HUES64 (cell line): Measurements from ENCODE around the gene TCL1A.

Source experiments
- H3K27ac ChIP-seq: 2 replicates; pipeline ENCODE4 v1.7.0; 2013; ENCODE audit warnings: low read depth, low read length, inconsistent platforms
- H3K27me3 ChIP-seq: 2 replicates; pipeline ENCODE4 v1.6.1; 2013; ENCODE audit warnings: mild to moderate bottlenecking, low read length; ENCODE audit not compliant: insufficient read depth
- H3K36me3 ChIP-seq: 2 replicates; pipeline ENCODE4 v1.6.1; 2013; ENCODE audit warnings: mild to moderate bottlenecking, low read length; ENCODE audit not compliant: insufficient read depth
- H3K4me1 ChIP-seq: 2 replicates; pipeline ENCODE4 v1.6.1; 2013; ENCODE audit warnings: mild to moderate bottlenecking, low read length, moderate library complexity; ENCODE audit not compliant: insufficient read depth
- H3K4me3 ChIP-seq: 2 replicates; pipeline ENCODE4 v1.5.1; 2013; ENCODE audit warnings: mild to moderate bottlenecking, low read length, moderate library complexity
- H3K9ac ChIP-seq: 2 replicates; pipeline ENCODE4 v1.6.1; 2013; ENCODE audit warnings: mild to moderate bottlenecking, low read depth, low read length
- H3K9me3 ChIP-seq: 2 replicates; pipeline ENCODE4 v1.6.1; 2013; ENCODE audit warnings: low read depth, low read length; ENCODE audit not compliant: insufficient read depth
- WGBS: fragments of 150-250, 120-280 bp; methylation state at CpG from one replicate; pipeline ENCODE4 v1.1.7; 2013; ENCODE audit warnings: missing lambda C conversion rate; 5-methylcytosine and 5-hydroxymethylcytosine counted together

The TCL1A gene

GRCh38 chr14:95703805-95704204 is 10.1 kb downstream of the TCL1A start:
- 85% methylated on average over 1 of the region's 3 CpGs for WGBS
- H3K9me3 ChIP-seq, result no peaks in the 10 kb centered on the region
- H3K4me1 ChIP-seq, result peaks cover 44% of the 10 kb centered on the region
- H3K4me3 ChIP-seq, result no peak overlapping the region
- peaks cover 67% of the 10 kb centered on the region for H3K27me3 ChIP-seq
- H3K9ac ChIP-seq, result no peak overlapping the region
- H3K27ac ChIP-seq, result no peak overlapping the region
- no peaks in the 10 kb centered on the region for H3K36me3 ChIP-seq

DNA sequence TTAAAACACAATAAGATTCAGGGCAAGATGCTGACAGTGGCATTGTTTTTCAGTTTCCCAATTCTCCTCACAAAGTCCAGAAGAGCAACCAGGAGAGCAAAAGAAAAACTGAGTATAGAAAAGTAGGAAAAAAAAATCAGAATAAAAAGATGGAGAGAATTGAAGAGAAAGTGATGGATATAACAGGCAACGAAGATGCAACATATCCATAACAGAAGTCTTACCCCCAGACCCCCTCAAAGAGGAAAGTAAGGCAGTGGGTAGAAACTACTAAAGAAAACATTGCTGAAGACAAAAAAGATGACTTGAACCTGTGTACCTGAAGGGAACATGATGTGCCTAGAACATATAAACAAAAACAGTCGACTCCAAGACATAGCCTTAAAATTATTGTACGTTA is 10.6 kb downstream of the TCL1A start:
- peaks cover 70% of the 10 kb centered on the region for H3K27me3 ChIP-seq
- no peak overlapping the region for H3K4me3 ChIP-seq
- H3K9ac ChIP-seq, result no peak overlapping the region
- H3K36me3 ChIP-seq, result no peaks in the 10 kb centered on the region
- WGBS, result no CpG with 5 or more reads among the region's 3 CpGs
- peaks cover 40% of the 10 kb centered on the region for H3K4me1 ChIP-seq
- H3K27ac ChIP-seq, result no peak overlapping the region
- H3K9me3 ChIP-seq, result no peaks in the 10 kb centered on the region

GRCh38 chr14:95701846-95702221 is 12.1 kb downstream of the TCL1A start:
- Histone ChIP-seq H3K36me3 (no peaks in the 10 kb centered on the region), H3K9me3 (no peaks in the 10 kb centered on the region), H3K27me3 (peaks cover 85% of the 10 kb centered on the region), H3K4me3 (no peak overlapping the region), H3K27ac (no peak overlapping the region), H3K9ac (no peak overlapping the region), H3K4me1 (peaks cover 40% of the 10 kb centered on the region)
- 35% methylated on average over 4 of the region's 4 CpGs for WGBS

DNA sequence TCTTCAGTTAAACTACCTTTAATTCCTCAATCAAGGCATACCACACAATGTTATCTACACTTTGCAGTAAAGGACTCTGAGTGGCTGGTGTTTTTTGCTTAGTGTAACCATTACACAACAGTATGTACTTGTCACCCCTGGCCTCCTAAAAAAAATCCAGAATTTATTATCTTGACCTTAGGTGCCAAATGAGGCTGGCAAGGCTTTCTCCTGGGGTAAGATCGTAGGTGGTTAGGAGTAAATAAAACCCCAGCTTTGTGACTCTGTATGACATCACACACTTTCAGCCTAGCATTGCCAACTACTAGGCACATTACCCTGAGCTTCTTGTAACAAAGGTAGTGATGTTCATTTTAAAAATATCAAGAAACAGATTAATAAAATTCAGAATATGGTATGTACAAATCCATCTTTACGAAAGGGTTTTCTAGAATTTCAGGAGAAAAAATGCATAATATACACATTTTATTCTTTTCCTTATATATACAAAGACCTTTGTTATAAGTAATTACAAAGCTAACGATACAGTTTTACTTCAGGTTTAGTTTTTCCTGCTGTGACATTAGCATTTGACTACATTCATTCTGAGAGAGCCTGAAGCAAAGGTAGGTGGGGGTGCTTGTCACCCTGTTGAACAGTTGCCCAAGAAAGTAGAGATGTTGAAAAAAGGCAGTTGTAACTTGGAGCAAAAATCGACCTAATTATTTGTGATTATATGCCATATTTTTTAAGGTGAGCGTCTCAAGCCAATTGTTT is 13.5 kb downstream of the TCL1A start:
- H3K36me3 ChIP-seq, result no peaks in the 10 kb centered on the region
- no peak overlapping the region for H3K9ac ChIP-seq
- H3K27ac ChIP-seq, result no peak overlapping the region; the same call in 1 of the 2 replicates
- peaks cover 90% of the 10 kb centered on the region for H3K27me3 ChIP-seq
- H3K4me3 ChIP-seq, result no peak overlapping the region
- peaks cover 40% of the 10 kb centered on the region for H3K4me1 ChIP-seq
- no peaks in the 10 kb centered on the region for H3K9me3 ChIP-seq
- 16% methylated on average over 3 of the region's 5 CpGs for WGBS

- peaks cover 80% of the 10 kb centered on the region for H3K27me3 ChIP-seq
- H3K27ac ChIP-seq, result no peak overlapping the region
- 43% methylated on average over 5 of the region's 5 CpGs for WGBS
- no peaks in the 10 kb centered on the region for H3K9me3 ChIP-seq
- peaks cover 40% of the 10 kb centered on the region for H3K4me1 ChIP-seq
- no peak overlapping the region for H3K4me3 ChIP-seq
- no peak overlapping the region for H3K9ac ChIP-seq
- no peaks in the 10 kb centered on the region for H3K36me3 ChIP-seq
These were observed 14.5 kb downstream of the TCL1A start for GRCh38 chr14:95699412-95699811.

- Histone ChIP-seq H3K4me3 (no peak overlapping the region), H3K9me3 (no peaks in the 10 kb centered on the region), H3K27ac (no peak overlapping the region), H3K4me1 (peaks cover 35% of the 10 kb centered on the region), H3K27me3 (peaks cover 69% of the 10 kb centered on the region), H3K9ac (no peak overlapping the region), H3K36me3 (no peaks in the 10 kb centered on the region)
These were observed 15.6 kb downstream of the TCL1A start for GRCh38 chr14:95698287-95698686.

DNA sequence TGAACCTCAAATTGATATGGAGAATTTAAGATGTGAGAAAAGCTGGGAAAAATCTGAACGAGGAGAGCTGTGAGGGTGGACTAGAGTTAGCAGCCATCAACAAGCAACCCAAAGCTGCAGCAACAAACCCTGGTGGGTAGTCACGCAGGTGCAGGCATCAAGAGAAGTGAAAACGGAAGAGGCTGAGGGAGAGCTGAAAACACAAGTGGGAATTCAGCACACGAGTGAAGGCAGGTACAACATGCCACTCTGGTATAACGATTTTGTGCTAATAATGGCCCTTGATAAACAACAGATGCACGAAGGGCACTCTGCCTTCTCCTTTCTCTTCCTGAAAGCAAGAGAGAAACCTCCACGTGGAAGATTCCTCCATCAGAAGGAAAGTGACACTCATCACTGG is 16.2 kb downstream of the TCL1A start:
- H3K4me3 ChIP-seq, result no peak overlapping the region
- H3K9ac ChIP-seq, result no peak overlapping the region
- peaks cover 63% of the 10 kb centered on the region for H3K27me3 ChIP-seq
- no peaks in the 10 kb centered on the region for H3K9me3 ChIP-seq
- 76% methylated on average over 7 of the region's 7 CpGs for WGBS
- no peaks in the 10 kb centered on the region for H3K36me3 ChIP-seq
- H3K27ac ChIP-seq, result no peak overlapping the region
- H3K4me1 ChIP-seq, result peaks cover 38% of the 10 kb centered on the region

GRCh38 chr14:95696741-95697140 is 17.2 kb downstream of the TCL1A start:
- no peak overlapping the region for H3K4me3 ChIP-seq
- H3K27me3 ChIP-seq, result peaks cover 53% of the 10 kb centered on the region
- peaks cover 30% of the 10 kb centered on the region for H3K4me1 ChIP-seq
- H3K36me3 ChIP-seq, result no peaks in the 10 kb centered on the region
- no peak overlapping the region for H3K27ac ChIP-seq
- no peak overlapping the region for H3K9ac ChIP-seq
- no peaks in the 10 kb centered on the region for H3K9me3 ChIP-seq
- 85% methylated on average over 15 of the region's 15 CpGs for WGBS

- Histone ChIP-seq H3K4me3 (no peak overlapping the region), H3K27me3 (peaks cover 48% of the 10 kb centered on the region), H3K36me3 (no peaks in the 10 kb centered on the region), H3K4me1 (peaks cover 25% of the 10 kb centered on the region), H3K9me3 (no peaks in the 10 kb centered on the region), H3K27ac (no peak overlapping the region), H3K9ac (no peak overlapping the region)
- 94% methylated on average over 5 of the region's 5 CpGs for WGBS
These were observed 18.0 kb downstream of the TCL1A start for GRCh38 chr14:95695913-95696312.

GRCh38 chr14:95695051-95695450 is 18.9 kb downstream of the TCL1A start:
- 76% methylated on average over 5 of the region's 5 CpGs for WGBS
- Histone ChIP-seq H3K9me3 (no peaks in the 10 kb centered on the region), H3K27me3 (peaks cover 42% of the 10 kb centered on the region), H3K27ac (no peak overlapping the region), H3K4me3 (no peak overlapping the region), H3K36me3 (no peaks in the 10 kb centered on the region), H3K9ac (no peak overlapping the region), H3K4me1 (peaks cover 16% of the 10 kb centered on the region)

- 90% methylated on average over 4 of the region's 4 CpGs for WGBS
- Histone ChIP-seq H3K4me3 (no peak overlapping the region), H3K4me1 (peaks cover 12% of the 10 kb centered on the region), H3K9ac (no peak overlapping the region), H3K27ac (no peak overlapping the region), H3K27me3 (peaks cover 15% of the 10 kb centered on the region), H3K36me3 (no peaks in the 10 kb centered on the region), H3K9me3 (no peaks in the 10 kb centered on the region)
These were observed 21.8 kb downstream of the TCL1A start for GRCh38 chr14:95692109-95692508.

DNA sequence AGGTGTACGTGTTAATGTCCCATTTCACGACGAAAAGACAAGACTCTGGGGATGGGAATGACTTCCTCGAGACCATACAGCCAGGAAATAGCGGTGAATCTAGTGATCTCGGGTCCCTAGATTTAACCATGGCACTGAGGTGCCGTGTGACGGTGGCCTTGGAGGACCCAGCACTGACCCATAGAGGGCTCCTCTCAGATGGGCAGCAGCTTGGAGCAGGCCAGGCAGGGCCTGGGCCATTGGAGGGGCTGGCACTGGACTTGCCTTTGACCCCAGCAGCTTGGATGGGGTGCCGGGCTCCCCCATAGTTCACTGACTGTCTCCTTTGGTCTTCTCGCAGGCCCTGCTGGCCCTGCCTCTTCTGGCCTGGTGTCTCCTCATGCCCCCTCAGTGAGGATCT is 22.3 kb downstream of the TCL1A start:
- 88% methylated on average over 10 of the region's 10 CpGs for WGBS

More for the DNA sequence above, 22.3 kb downstream of the TCL1A start:
- no peak overlapping the region for H3K4me3 ChIP-seq
- H3K9ac ChIP-seq, result no peak overlapping the region
- H3K27ac ChIP-seq, result no peak overlapping the region
- no peaks in the 10 kb centered on the region for H3K9me3 ChIP-seq
- H3K4me1 ChIP-seq, result peaks cover 17% of the 10 kb centered on the region
- H3K36me3 ChIP-seq, result no peaks in the 10 kb centered on the region
- H3K27me3 ChIP-seq, result peaks cover 10% of the 10 kb centered on the region
